ENCODE data around the gene GNG7.

GRCh38 chr19:2611483-2612464 is 90.7 kb downstream of the GNG7 start:
- no peak for TF ChIP-seq SP1 (IDR thresholded peaks at IDR 0.05)
- no peak for TF ChIP-seq SUZ12 (IDR thresholded peaks at IDR 0.05)
- TF ChIP-seq FOXK2 (IDR thresholded peaks at IDR 0.05) = no peak
- TF ChIP-seq FOXM1 (IDR thresholded peaks at IDR 0.05; ENCODE audit: borderline replicate concordance) = no peak
- TF ChIP-seq NFRKB (IDR thresholded peaks at IDR 0.05) = no peak
- TF ChIP-seq HDGF (IDR thresholded peaks at IDR 0.05; ENCODE audit: borderline replicate concordance) = no peak
